HG03280 (cell line): ENCODE data around the gene CEACAM6.

Experiments used
- ATAC-seq: cut with Tn5 transposase; IDR thresholded peaks from one replicate; pipeline ENCODE4 v1.9.1; 2021; ENCODE audit warnings: mild to moderate bottlenecking, moderate library complexity; ENCODE audit not compliant: unreplicated experiment

The CEACAM6 gene

GRCh38 chr19:41795031-41795461 lies 39.7 kb downstream of the CEACAM6 start:
- ATAC-seq: no peak

GRCh38 chr19:41796362-41796761 lies 41.0 kb downstream of the CEACAM6 start, which contains the start of gene CEACAM3:
CEACAM3 (plus strand) TSS chr19:41796587; CDS start chr19:41796678, 91 bp downstream.
- no peak for ATAC-seq

GRCh38 chr19:41796901-41797300 lies 41.6 kb downstream of the CEACAM6 start:
- no peak for ATAC-seq

- ATAC-seq: no peak
Observed at GRCh38 chr19:41799444-41800000, 44.2 kb downstream of the CEACAM6 start.

GRCh38 chr19:41801031-41801430 lies 45.7 kb downstream of the CEACAM6 start:
- ATAC-seq: no peak

GRCh38 chr19:41801792-41802211 lies 46.5 kb downstream of the CEACAM6 start:
- ATAC-seq: no peak

- ATAC-seq: no peak
Observed at GRCh38 chr19:41802770-41803169, 47.4 kb downstream of the CEACAM6 start.

GRCh38 chr19:41804336-41804735 lies 49.0 kb downstream of the CEACAM6 start:
- no peak for ATAC-seq

- no peak for ATAC-seq
Observed at GRCh38 chr19:41807176-41807575, 51.8 kb downstream of the CEACAM6 start.

GRCh38 chr19:41808663-41809566 lies 53.6 kb downstream of the CEACAM6 start:
- ATAC-seq: no peak

GRCh38 chr19:41810301-41810700 lies 55.0 kb downstream of the CEACAM6 start:
- ATAC-seq: no peak

GRCh38 chr19:41811036-41811435 lies 55.7 kb downstream of the CEACAM6 start:
- ATAC-seq: no peak

- no peak for ATAC-seq
Observed at GRCh38 chr19:41811981-41812380, 56.7 kb downstream of the CEACAM6 start.

- no peak for ATAC-seq
Observed at GRCh38 chr19:41813911-41814310, 58.6 kb downstream of the CEACAM6 start.

- no peak for ATAC-seq
Observed at GRCh38 chr19:41815301-41815700, 60.0 kb downstream of the CEACAM6 start.

GRCh38 chr19:41816761-41817160 lies 61.4 kb downstream of the CEACAM6 start:
- no peak for ATAC-seq

GRCh38 chr19:41821003-41821735 lies 65.8 kb downstream of the CEACAM6 start:
- ATAC-seq: no peak
